Uterus (tissue), 2 donors: ENCODE data around the gene AK9.

Source experiments
- CTCF ChIP-seq, 4 experiments: fragments of 200-600 bp in 2 of 4; fragments of 450-650 bp in 2 of 4; sonication (generic) in 2 of 4; IDR thresholded peaks; one replicate each; pipeline ENCODE4 v1.5.1; 2016 to 2019; ENCODE audit warnings: antibody characterized with exemption in 4 of 4, mild to moderate bottlenecking in 2 of 4, moderate library complexity in 1 of 4
- POLR2A ChIP-seq, 2 donors: fragments of 450-650 bp; IDR thresholded peaks; one replicate each; pipeline ENCODE4 v1.6.1; 2016; ENCODE audit warnings: antibody characterized with exemption in 2 of 2, mild to moderate bottlenecking in 1 of 2, moderate library complexity in 1 of 2

- TF ChIP-seq CTCF (IDR thresholded peaks at IDR 0.05) (no peak), POLR2A (IDR thresholded peaks at IDR 0.05) (no peak)
These were observed 37.7 kb downstream of the AK9 start for GRCh38 chr6:109653264-109653663.
